GM23248 (cell line): ENCODE results near the gene TEAD2. TPM values are rescaled to one million over a fixed set of nuclear protein-coding genes. Genes with fewer than 3 reads are reported as not detected.

ENCODE experiments used
- DNase-seq: peaks from one replicate; pipeline ENCODE4 v3.0.0-alpha.2; 2015
- H2AFZ ChIP-seq: fragments of 200-600 bp; sonication (generic); 2 replicates; pipeline ENCODE4 v1.6.1; 2016; ENCODE audit warnings: antibody characterized with exemption
- H3F3A ChIP-seq: fragments of 200-600 bp; sonication (generic); 2 replicates; pipeline ENCODE4 v1.6.1; 2016; ENCODE audit warnings: mild to moderate bottlenecking, antibody characterized with exemption, mixed run types; ENCODE audit not compliant: insufficient read depth
- H3K27ac ChIP-seq: fragments of 200-600 bp; sonication (generic); 2 replicates; pipeline ENCODE4 v1.5.1; 2016; ENCODE audit warnings: mild to moderate bottlenecking
- H3K27me3 ChIP-seq: fragments of 200-600 bp; sonication (generic); replicated peaks from 2 replicates; pipeline ENCODE4 v1.6.1; 2016; ENCODE audit warnings: mild to moderate bottlenecking; ENCODE audit not compliant: insufficient read depth
- H3K36me3 ChIP-seq: fragments of 200-600 bp; sonication (generic); 2 replicates; pipeline ENCODE4 v1.6.1; 2016; ENCODE audit warnings: low read depth, mild to moderate bottlenecking
- H3K4me1 ChIP-seq: fragments of 200-600 bp; sonication (generic); 2 replicates; pipeline ENCODE4 v1.6.1; 2016; ENCODE audit warnings: mild to moderate bottlenecking; ENCODE audit not compliant: insufficient read depth
- H3K4me2 ChIP-seq: fragments of 200-600 bp; sonication (generic); one replicate; pipeline ENCODE4 v1.6.1; 2016; ENCODE audit warnings: mild to moderate bottlenecking; ENCODE audit not compliant: unreplicated experiment
- H3K4me3 ChIP-seq: fragments of 200-600 bp; sonication (generic); 2 replicates; pipeline ENCODE4 v1.5.1; 2016; ENCODE audit warnings: mild to moderate bottlenecking
- H3K79me2 ChIP-seq: fragments of 200-600 bp; sonication (generic); 2 replicates; pipeline ENCODE4 v1.6.1; 2016; ENCODE audit warnings: mild to moderate bottlenecking; ENCODE audit not compliant: insufficient read depth
- H3K9ac ChIP-seq: fragments of 200-600 bp; sonication (generic); 2 replicates; pipeline ENCODE4 v1.6.1; 2016; ENCODE audit warnings: mild to moderate bottlenecking
- H3K9me2 ChIP-seq: fragments of 200-600 bp; sonication (generic); 2 replicates; pipeline ENCODE4 v1.6.1; 2016; ENCODE audit warnings: mixed run types, mild to moderate bottlenecking, moderate library complexity; ENCODE audit not compliant: insufficient read depth
- H3K9me3 ChIP-seq: fragments of 200-600 bp; sonication (generic); one replicate; pipeline ENCODE4 v1.6.1; 2017; ENCODE audit warnings: low read depth
- H4K20me1 ChIP-seq: fragments of 200-600 bp; sonication (generic); 2 replicates; pipeline ENCODE4 v1.6.0; 2016; ENCODE audit not compliant: insufficient read depth
- EZH2 ChIP-seq: fragments of 200-600 bp; sonication (generic); IDR thresholded peaks from 2 replicates; pipeline ENCODE4 v1.6.1; 2018; ENCODE audit warnings: antibody characterized with exemption, mild to moderate bottlenecking; ENCODE audit not compliant: insufficient read depth, poor library complexity, severe bottlenecking
- EZH2phosphoT487 ChIP-seq: fragments of 200-600 bp; sonication (generic); IDR thresholded peaks from 2 replicates; pipeline ENCODE4 v1.6.1; 2018; ENCODE audit warnings: antibody characterized with exemption, moderate library complexity, mild to moderate bottlenecking, low read depth; ENCODE audit not compliant: insufficient read depth
- WGBS, 2 experiments: methylation state at CpG; one replicate each; pipeline ENCODE4 v1.1.6; 2015 to 2017; ENCODE audit warnings: low lambda C conversion rate in 2 of 2, low coverage in 1 of 2; ENCODE audit errors: missing lambda C conversion rate in 2 of 2; 5-methylcytosine and 5-hydroxymethylcytosine counted together
- in situ Hi-C: fragments of 300-500 bp; cut with MboI; formaldehyde crosslinking; loops from 2 replicates; pipeline ENCODE4 v1.15.0; 2020
- polyA plus RNA-seq: library from polyadenylated mRNA; unstranded; fragments of >200 nt; fragmentation: Nextera tagmentation; extraction: Ambion mirVana; gene quantifications from 2 replicates; pipeline ENCODE4 v1.2.1, GENCODE V29; 2016
- total RNA-seq: library from RNA; depleted of rRNA; stranded (reverse); fragments of >200 nt; shearing (Covaris generic); gene quantifications from 2 replicates; pipeline ENCODE4 v1.2.3, GENCODE V29; 2014

TEAD2 gene
- total and polyA plus RNA-seq, 2 experiments from 2014 or later: 7.8 to 18.7 TPM

DNA sequence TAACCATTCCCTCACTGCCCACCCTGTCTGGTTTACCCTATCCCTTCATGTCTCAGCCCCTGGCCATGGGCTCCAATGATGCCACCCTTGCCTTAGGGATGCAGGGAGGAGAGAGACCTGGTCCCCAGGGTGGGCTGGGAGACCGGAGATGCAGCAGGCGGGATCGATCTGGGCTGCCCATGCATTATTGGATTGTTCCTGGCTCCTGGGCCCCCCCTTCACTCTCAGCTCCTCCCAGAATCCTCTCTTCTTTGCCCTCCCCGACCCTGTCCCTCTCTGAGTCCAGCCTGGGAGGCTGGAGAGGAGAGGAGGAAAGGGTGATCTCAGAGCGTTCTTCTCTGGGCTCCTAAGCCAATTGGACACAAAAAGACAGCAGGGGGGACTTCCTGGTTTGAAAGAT lies 31.7 kb upstream of the TEAD2 start:
- DNase-seq: no peak
- H3F3A ChIP-seq: no peaks in the 10 kb centered on the region
- H3K9ac ChIP-seq: no peak overlapping the region
- 42 to 46% methylated on average over 4 to 5 of the region's 5 CpGs for WGBS, 2 experiments
- no peak for TF ChIP-seq EZH2
- no peak for TF ChIP-seq EZH2phosphoT487
- H2AFZ ChIP-seq: no peak overlapping the region
- in situ Hi-C loops: no loop called here
- no peaks in the 10 kb centered on the region for H3K4me1 ChIP-seq
- H3K9me3 ChIP-seq: no peaks in the 10 kb centered on the region
- H3K36me3 ChIP-seq: no peaks in the 10 kb centered on the region
- H3K79me2 ChIP-seq: no peaks in the 10 kb centered on the region
- no peaks in the 10 kb centered on the region for H4K20me1 ChIP-seq
- H3K27ac ChIP-seq: no peak overlapping the region
- H3K9me2 ChIP-seq: no peaks in the 10 kb centered on the region
- H3K27me3 ChIP-seq: peaks cover 8% of the 10 kb centered on the region
- H3K4me3 ChIP-seq: no peak overlapping the region
- H3K4me2 ChIP-seq: no peak overlapping the region

- Histone ChIP-seq H3K9me2 (no peaks in the 10 kb centered on the region), H3K9me3 (no peaks in the 10 kb centered on the region), H3F3A (no peaks in the 10 kb centered on the region), H3K4me1 (no peaks in the 10 kb centered on the region), H2AFZ (peak overlapping the region; percentile 8; the same call in 1 of the 2 replicates), H3K27ac (no peak overlapping the region), H3K36me3 (no peaks in the 10 kb centered on the region), H4K20me1 (no peaks in the 10 kb centered on the region), H3K79me2 (no peaks in the 10 kb centered on the region), H3K27me3 (peaks cover 8% of the 10 kb centered on the region), H3K9ac (no peak overlapping the region), H3K4me3 (no peak overlapping the region), H3K4me2 (no peak overlapping the region)
- TF ChIP-seq EZH2 (no peak), EZH2phosphoT487 (no peak)
- 13 to 15% methylated on average over 14 of the region's 14 CpGs for WGBS, 2 experiments
- peak; percentile 79 for DNase-seq
- in situ Hi-C loops: no loop called here
Observed at GRCh38 chr19:49391581-49392399, 29.6 kb upstream of the TEAD2 start.

DNA sequence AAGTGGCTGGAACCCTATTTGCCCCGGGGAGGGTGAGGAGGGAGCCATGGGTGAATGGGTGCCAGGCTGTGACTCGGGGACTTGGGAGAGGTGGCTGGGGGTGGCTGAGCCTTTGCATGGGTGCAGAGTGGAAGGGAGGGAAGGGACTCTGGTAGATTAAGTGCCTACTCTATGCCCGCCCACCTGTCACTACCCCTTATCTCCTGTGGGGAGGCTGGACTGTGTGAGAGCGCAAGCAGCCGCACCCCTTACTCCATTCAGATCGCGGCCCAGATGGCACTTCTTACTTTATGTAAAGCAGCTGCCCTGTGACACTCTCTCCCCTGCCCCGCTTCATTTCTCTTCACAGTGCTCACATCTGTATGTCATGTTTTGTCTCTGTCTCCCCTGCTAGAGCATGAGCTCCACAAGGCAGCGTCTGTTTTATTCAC lies 28.7 kb upstream of the TEAD2 start:
- H2AFZ ChIP-seq: no peak overlapping the region
- H3K79me2 ChIP-seq: no peaks in the 10 kb centered on the region
- no peaks in the 10 kb centered on the region for H3K9me2 ChIP-seq
- no peak overlapping the region for H3K9ac ChIP-seq
- 16 to 18% methylated on average over 9 of the region's 9 CpGs for WGBS, 2 experiments
- no peak overlapping the region for H3K27ac ChIP-seq
- H3K4me1 ChIP-seq: no peaks in the 10 kb centered on the region
- H3K36me3 ChIP-seq: no peaks in the 10 kb centered on the region
- no peaks in the 10 kb centered on the region for H3F3A ChIP-seq
- H3K27me3 ChIP-seq: peaks cover 8% of the 10 kb centered on the region
- no peaks in the 10 kb centered on the region for H4K20me1 ChIP-seq
- H3K4me2 ChIP-seq: no peak overlapping the region
- H3K4me3 ChIP-seq: no peak overlapping the region
- no peak for TF ChIP-seq EZH2
- TF ChIP-seq EZH2phosphoT487: no peak
- in situ Hi-C loops: no loop called here
- no peak for DNase-seq
- no peaks in the 10 kb centered on the region for H3K9me3 ChIP-seq

DNA sequence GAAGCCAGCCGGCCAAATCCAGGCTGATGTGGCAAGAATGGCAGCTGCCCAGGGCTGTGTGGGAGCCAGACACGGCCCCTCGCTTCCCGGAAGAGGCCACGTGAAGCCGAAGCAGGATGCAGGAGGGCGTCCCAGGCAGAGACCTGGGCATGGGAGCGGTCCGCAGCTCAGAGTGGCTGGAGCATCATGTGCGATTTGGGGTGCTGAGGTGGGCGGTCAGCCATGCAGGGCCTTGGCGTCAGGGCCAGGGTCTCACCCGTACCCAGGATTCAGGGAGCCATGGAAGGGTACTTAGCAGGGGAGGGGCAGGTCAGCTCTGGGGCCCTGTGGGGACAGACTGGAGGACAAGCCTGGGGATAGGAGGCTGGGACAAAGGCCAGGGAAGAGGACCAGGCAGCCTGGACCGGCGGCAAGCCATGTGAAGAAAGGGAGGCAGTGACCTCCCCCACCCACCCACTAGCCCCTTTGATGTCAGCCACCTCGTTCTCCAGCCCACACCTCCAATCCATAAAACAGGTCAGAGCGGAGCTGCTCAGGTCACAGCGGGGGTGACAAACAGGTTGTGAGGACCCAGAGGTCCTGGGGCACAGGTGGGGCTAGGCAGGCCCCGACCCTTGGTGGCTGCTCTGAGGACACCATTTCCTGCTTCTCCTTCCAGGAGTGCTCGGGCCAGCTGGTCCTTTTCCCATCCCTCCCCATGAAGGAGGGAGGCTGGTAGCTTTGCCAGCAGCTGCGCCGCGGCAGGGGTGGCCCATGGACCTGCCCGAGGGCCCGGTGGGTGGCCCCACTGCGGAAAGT lies 28.1 kb upstream of the TEAD2 start:
- no peak for DNase-seq
- Histone ChIP-seq H3K9ac (no peak overlapping the region), H4K20me1 (no peaks in the 10 kb centered on the region), H3K4me2 (no peak overlapping the region), H3K27me3 (peaks cover 8% of the 10 kb centered on the region), H3K4me3 (no peak overlapping the region), H3K9me2 (no peaks in the 10 kb centered on the region), H3K79me2 (no peaks in the 10 kb centered on the region), H3K9me3 (no peaks in the 10 kb centered on the region), H3F3A (no peaks in the 10 kb centered on the region), H3K36me3 (no peaks in the 10 kb centered on the region), H3K27ac (no peak overlapping the region), H3K4me1 (no peaks in the 10 kb centered on the region), H2AFZ (no peak overlapping the region)
- in situ Hi-C loops: no loop called here
- no peak for TF ChIP-seq EZH2phosphoT487
- no peak for TF ChIP-seq EZH2
- WGBS, 2 experiments: 42 to 45% methylated on average over 26 of the region's 26 CpGs
